Activated CD8-positive, alpha-beta T cell treated with anti-CD3 and anti-CD28 coated beads, Interleukin-2, amount 10 ng/mL, durations not matched to agents 7 days and 5 days (primary cell): ENCODE results near the gene GRK3. TPM values are rescaled to one million over a fixed set of nuclear protein-coding genes. Genes with fewer than 3 reads are reported as not detected.

Experiments used
- ATAC-seq: fragments of 150-1000 bp; cut with Tn5 transposase; one replicate; pipeline ENCODE4 v1.10.0; 2021; ENCODE audit warnings: moderate library complexity
- CTCF ChIA-PET: fragments of 350-600 bp; sonication (Branson Sonifier 250); formaldehyde crosslinking; loops from one replicate; lab custom pipeline; 2021; ENCODE audit warnings: antibody characterized with exemption; lab: Charles Lee
- POLR2A ChIA-PET: fragments of 350-600 bp; sonication (Branson Sonifier 250); formaldehyde crosslinking; loops from one replicate; lab custom pipeline; 2021; ENCODE audit warnings: antibody characterized with exemption; lab: Charles Lee
- DNase-seq: peaks from one replicate; pipeline ENCODE4 v3.0.0-alpha.2; 2020
- H3K27ac Mint-ChIP-seq: one replicate; pipeline ENCODE4 v1.8.0; 2021; ENCODE audit warnings: mild to moderate bottlenecking, mixed read lengths
- H3K27me3 Mint-ChIP-seq: one replicate; pipeline ENCODE4 v1.8.0; 2021; ENCODE audit warnings: low read depth, mixed read lengths
- H3K36me3 Mint-ChIP-seq: one replicate; pipeline ENCODE4 v1.8.0; 2021; ENCODE audit warnings: low read depth, mixed read lengths
- H3K4me1 Mint-ChIP-seq: one replicate; pipeline ENCODE4 v1.8.0; 2021; ENCODE audit warnings: low read depth, mixed read lengths
- H3K4me3 Mint-ChIP-seq: one replicate; pipeline ENCODE4 v1.8.0; 2021; ENCODE audit warnings: mild to moderate bottlenecking, mixed read lengths
- H3K9me3 Mint-ChIP-seq: one replicate; pipeline ENCODE4 v1.8.0; 2022; ENCODE audit warnings: mixed read lengths; ENCODE audit not compliant: insufficient read depth
- total RNA-seq, 2 experiments: library from RNA; stranded (reverse); gene quantifications; one replicate each; pipeline ENCODE4 v1.2.3, GENCODE V29; 2021

Gene GRK3
- total RNA-seq, 2 experiments from 2014 or later: 35.0 to 36.6 TPM

GRCh38 chr22:25651332-25652085, 87.0 kb downstream of the GRK3 start:
- peaks cover 30% of the 10 kb centered on the region for H3K36me3 Mint-ChIP-seq
- no peak overlapping the region for H3K4me3 Mint-ChIP-seq
- H3K4me1 Mint-ChIP-seq: peaks cover 6% of the 10 kb centered on the region
- ChIA-PET POLR2A (no interaction called here), CTCF (no interaction called here)
- H3K27me3 Mint-ChIP-seq: no peaks in the 10 kb centered on the region
- no peaks in the 10 kb centered on the region for H3K9me3 Mint-ChIP-seq
- DNase-seq (no peak), ATAC-seq (no peak)
- H3K27ac Mint-ChIP-seq: no peak overlapping the region

- no peak overlapping the region for H3K4me3 Mint-ChIP-seq
- CTCF ChIA-PET: interaction anchor here (0.8 to 2.0 kb wide), 4 partner anchors 12 to 419 kb away, joined by 3 to 5 read pairs (median 4); no protein-coding TSS in a partner anchor
- H3K36me3 Mint-ChIP-seq: peaks cover 38% of the 10 kb centered on the region
- POLR2A ChIA-PET: no interaction called here
- ATAC-seq (no peak), DNase-seq (no peak)
- H3K27me3 Mint-ChIP-seq: no peaks in the 10 kb centered on the region
- no peaks in the 10 kb centered on the region for H3K9me3 Mint-ChIP-seq
- H3K4me1 Mint-ChIP-seq: peaks cover 13% of the 10 kb centered on the region
- H3K27ac Mint-ChIP-seq: no peak overlapping the region
Measured at GRCh38 chr22:25654676-25655075, 90.2 kb downstream of the GRK3 start.

GRCh38 chr22:25655371-25655935, 91.0 kb downstream of the GRK3 start:
- Mint-ChIP-seq H3K36me3 (peaks cover 36% of the 10 kb centered on the region), H3K27ac (no peak overlapping the region), H3K27me3 (no peaks in the 10 kb centered on the region), H3K9me3 (no peaks in the 10 kb centered on the region), H3K4me1 (peaks cover 12% of the 10 kb centered on the region), H3K4me3 (no peak overlapping the region)
- POLR2A ChIA-PET: no interaction called here
- DNase-seq (no peak), ATAC-seq (no peak)
- CTCF ChIA-PET: interaction anchor here (1.0 to 2.0 kb wide), 5 partner anchors 12 to 194 kb away, joined by 3 to 5 read pairs (median 4); no protein-coding TSS in a partner anchor

GRCh38 chr22:25656724-25657123, 92.2 kb downstream of the GRK3 start:
- POLR2A ChIA-PET: no interaction called here

GRCh38 chr22:25658633-25659032, 94.2 kb downstream of the GRK3 start:
- no peak overlapping the region for H3K4me3 Mint-ChIP-seq
- H3K4me1 Mint-ChIP-seq: peaks cover 12% of the 10 kb centered on the region
- no peak overlapping the region for H3K27ac Mint-ChIP-seq
- no peaks in the 10 kb centered on the region for H3K9me3 Mint-ChIP-seq
- peaks cover 37% of the 10 kb centered on the region for H3K36me3 Mint-ChIP-seq
- ChIA-PET CTCF (interaction anchor here (1.5 kb wide), 1 partner anchor 13 kb away, joined by 3 read pairs; no protein-coding TSS in a partner anchor), POLR2A (no interaction called here)
- ATAC-seq (no peak), DNase-seq (no peak)
- no peaks in the 10 kb centered on the region for H3K27me3 Mint-ChIP-seq

More at GRCh38 chr22:25656724-25657123, 92.2 kb downstream of the GRK3 start:
- H3K4me1 Mint-ChIP-seq: peaks cover 12% of the 10 kb centered on the region
- ATAC-seq: no peak
- no peak for DNase-seq
- CTCF ChIA-PET: interaction anchor here (1.4 to 2.0 kb wide), 2 partner anchors 8 to 112 kb away, joined by 3 to 5 read pairs; no protein-coding TSS in a partner anchor
- no peaks in the 10 kb centered on the region for H3K27me3 Mint-ChIP-seq
- H3K4me3 Mint-ChIP-seq: no peak overlapping the region
- no peaks in the 10 kb centered on the region for H3K9me3 Mint-ChIP-seq
- no peak overlapping the region for H3K27ac Mint-ChIP-seq
- peaks cover 38% of the 10 kb centered on the region for H3K36me3 Mint-ChIP-seq

GRCh38 chr22:25659413-25659812, 94.9 kb downstream of the GRK3 start:
- no peaks in the 10 kb centered on the region for H3K27me3 Mint-ChIP-seq
- H3K36me3 Mint-ChIP-seq: peaks cover 35% of the 10 kb centered on the region
- ATAC-seq (no peak), DNase-seq (no peak)
- H3K4me1 Mint-ChIP-seq: peaks cover 12% of the 10 kb centered on the region
- no peaks in the 10 kb centered on the region for H3K9me3 Mint-ChIP-seq
- POLR2A ChIA-PET: no interaction called here
- no peak overlapping the region for H3K4me3 Mint-ChIP-seq
- CTCF ChIA-PET: interaction anchor here (1.5 kb wide), 1 partner anchor 14 kb away, joined by 3 read pairs; no protein-coding TSS in a partner anchor
- H3K27ac Mint-ChIP-seq: no peak overlapping the region

GRCh38 chr22:25660336-25660735, 95.9 kb downstream of the GRK3 start:
- Mint-ChIP-seq H3K9me3 (no peaks in the 10 kb centered on the region), H3K4me1 (peaks cover 8% of the 10 kb centered on the region), H3K4me3 (no peak overlapping the region), H3K36me3 (peaks cover 32% of the 10 kb centered on the region), H3K27ac (no peak overlapping the region), H3K27me3 (no peaks in the 10 kb centered on the region)
- ChIA-PET CTCF (no interaction called here), POLR2A (no interaction called here)
- ATAC-seq: no peak
- no peak for DNase-seq

GRCh38 chr22:25661073-25661472, 96.6 kb downstream of the GRK3 start:
- H3K4me1 Mint-ChIP-seq: peaks cover 8% of the 10 kb centered on the region
- CTCF ChIA-PET: no interaction called here

GRCh38 chr22:25663654-25664053, 99.2 kb downstream of the GRK3 start:
- H3K4me1 Mint-ChIP-seq: peaks cover 8% of the 10 kb centered on the region
- ChIA-PET CTCF (no interaction called here), POLR2A (no interaction called here)
- no peaks in the 10 kb centered on the region for H3K9me3 Mint-ChIP-seq
- H3K27ac Mint-ChIP-seq: no peak overlapping the region
- H3K4me3 Mint-ChIP-seq: no peak overlapping the region
- no peak for ATAC-seq
- no peak for DNase-seq
- H3K36me3 Mint-ChIP-seq: peaks cover 38% of the 10 kb centered on the region
- H3K27me3 Mint-ChIP-seq: no peaks in the 10 kb centered on the region

More at GRCh38 chr22:25661073-25661472, 96.6 kb downstream of the GRK3 start:
- no peak overlapping the region for H3K27ac Mint-ChIP-seq
- POLR2A ChIA-PET: no interaction called here
- DNase-seq (no peak), ATAC-seq (no peak)
- H3K9me3 Mint-ChIP-seq: no peaks in the 10 kb centered on the region
- no peaks in the 10 kb centered on the region for H3K27me3 Mint-ChIP-seq
- H3K36me3 Mint-ChIP-seq: peaks cover 31% of the 10 kb centered on the region
- H3K4me3 Mint-ChIP-seq: no peak overlapping the region

- ChIA-PET POLR2A (no interaction called here), CTCF (interaction anchor here (0.6 to 1.7 kb wide), 5 partner anchors 9 to 164 kb away, joined by 3 to 4 read pairs (median 3); no protein-coding TSS in a partner anchor)
- H3K9me3 Mint-ChIP-seq: no peaks in the 10 kb centered on the region
- no peak overlapping the region for H3K27ac Mint-ChIP-seq
- DNase-seq (no peak), ATAC-seq (no peak)
- H3K4me1 Mint-ChIP-seq: peaks cover 8% of the 10 kb centered on the region
- H3K4me3 Mint-ChIP-seq: no peak overlapping the region
- H3K36me3 Mint-ChIP-seq: peaks cover 44% of the 10 kb centered on the region
- no peaks in the 10 kb centered on the region for H3K27me3 Mint-ChIP-seq
Measured at GRCh38 chr22:25666308-25666707, 101.8 kb downstream of the GRK3 start.

- no peaks in the 10 kb centered on the region for H3K27me3 Mint-ChIP-seq
- ATAC-seq (no peak), DNase-seq (no peak)
- H3K4me3 Mint-ChIP-seq: no peak overlapping the region
- no peak overlapping the region for H3K27ac Mint-ChIP-seq
- ChIA-PET POLR2A (no interaction called here), CTCF (no interaction called here)
- peaks cover 8% of the 10 kb centered on the region for H3K4me1 Mint-ChIP-seq
- peaks cover 42% of the 10 kb centered on the region for H3K36me3 Mint-ChIP-seq
- H3K9me3 Mint-ChIP-seq: no peaks in the 10 kb centered on the region
Measured at GRCh38 chr22:25668437-25668836, 104.0 kb downstream of the GRK3 start.
